HG02870 (cell line): ENCODE results near the gene SPIN3.
"Not testable (repeated sequence)": the region's sequence is repeated elsewhere in the genome, so short reads cannot be mapped to it uniquely, and the experiment has no call there.

ENCODE experiments used
- ATAC-seq: cut with Tn5 transposase; IDR thresholded peaks from one replicate; pipeline ENCODE4 v1.9.1; 2021; ENCODE audit warnings: mild to moderate bottlenecking, moderate library complexity; ENCODE audit not compliant: unreplicated experiment

SPIN3 gene

DNA sequence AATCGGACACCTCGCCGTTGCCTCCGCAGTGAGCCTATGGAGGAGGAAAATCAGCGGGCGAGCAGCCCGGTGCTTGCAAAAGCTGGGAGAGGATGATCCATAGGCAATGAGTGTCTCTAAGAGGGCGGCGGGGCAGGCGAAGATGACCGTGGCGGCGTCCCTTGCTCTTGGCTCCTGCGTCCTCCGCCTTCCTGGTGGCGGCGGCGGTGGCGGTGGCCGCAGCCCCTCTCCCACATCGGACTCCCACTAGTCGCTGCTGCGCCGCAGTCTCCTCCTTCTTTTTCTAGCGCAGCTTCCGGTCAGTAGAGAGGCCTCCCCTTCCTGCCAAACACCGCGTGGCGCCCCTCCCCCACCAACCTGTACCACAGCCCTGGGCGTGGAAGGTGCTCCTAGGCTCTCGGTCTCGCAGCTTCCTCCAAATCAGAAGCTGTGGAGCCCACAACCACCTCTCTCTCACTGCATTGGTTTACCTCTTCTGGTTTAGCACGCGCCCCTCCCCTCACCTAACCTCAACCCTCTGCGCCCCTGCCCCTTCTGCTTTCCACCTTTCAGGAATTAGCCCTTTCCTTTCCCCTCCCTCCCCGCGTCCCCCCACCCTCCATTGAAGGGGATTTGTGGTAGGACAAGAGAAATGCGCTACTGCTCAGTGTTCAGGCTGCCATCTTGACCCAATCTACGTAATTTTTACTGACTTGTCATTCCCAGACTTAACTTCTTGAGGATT lies at the start of gene SPIN3:
SPIN3 (minus strand) TSS at position 271 of the 724 bp plus-strand sequence. CDS start 594 bp downstream, outside the sequence.
- peak; percentile 95 for ATAC-seq

DNA sequence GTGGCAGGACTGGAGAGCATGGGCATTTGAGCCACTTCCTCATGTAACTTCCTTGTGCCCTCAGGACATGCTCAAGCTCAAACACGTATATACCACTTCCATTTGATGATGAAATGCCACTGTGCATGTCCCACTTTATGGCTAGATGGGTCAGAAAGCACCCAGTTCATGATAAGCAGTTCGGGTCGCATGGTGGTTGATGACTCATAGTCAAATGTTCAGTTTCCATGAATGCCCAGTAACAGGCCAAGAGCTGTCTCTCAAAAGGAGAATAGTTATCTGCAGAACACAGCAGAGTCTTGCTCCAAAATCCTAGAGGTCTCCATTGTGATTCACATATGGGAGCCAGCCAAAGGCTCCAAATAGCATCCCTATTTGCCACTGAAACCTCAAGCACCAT lies 48.9 kb upstream of the SPIN3 start:
- ATAC-seq: no peak

DNA sequence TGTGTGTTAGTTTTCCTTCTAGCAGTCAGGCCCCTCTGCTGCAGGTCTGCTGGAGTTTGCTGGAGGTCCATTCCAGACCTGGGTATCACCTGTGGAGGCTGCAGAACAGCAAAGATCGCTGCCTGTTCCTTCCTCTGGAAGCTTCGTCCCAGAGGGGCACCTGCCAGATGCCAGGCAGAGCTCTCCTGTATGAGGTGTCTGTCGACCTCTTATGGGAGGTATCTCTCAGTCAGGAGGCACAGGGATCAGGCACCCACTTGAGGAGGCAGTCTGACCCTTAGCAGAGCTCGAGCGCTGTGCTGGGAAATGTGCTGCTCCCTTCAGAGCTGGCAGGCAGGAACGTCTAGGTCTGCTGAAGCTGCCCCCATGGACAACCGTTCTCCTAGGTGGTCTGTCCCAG lies 41.9 kb upstream of the SPIN3 start:
- not testable (repeated sequence) for ATAC-seq

DNA sequence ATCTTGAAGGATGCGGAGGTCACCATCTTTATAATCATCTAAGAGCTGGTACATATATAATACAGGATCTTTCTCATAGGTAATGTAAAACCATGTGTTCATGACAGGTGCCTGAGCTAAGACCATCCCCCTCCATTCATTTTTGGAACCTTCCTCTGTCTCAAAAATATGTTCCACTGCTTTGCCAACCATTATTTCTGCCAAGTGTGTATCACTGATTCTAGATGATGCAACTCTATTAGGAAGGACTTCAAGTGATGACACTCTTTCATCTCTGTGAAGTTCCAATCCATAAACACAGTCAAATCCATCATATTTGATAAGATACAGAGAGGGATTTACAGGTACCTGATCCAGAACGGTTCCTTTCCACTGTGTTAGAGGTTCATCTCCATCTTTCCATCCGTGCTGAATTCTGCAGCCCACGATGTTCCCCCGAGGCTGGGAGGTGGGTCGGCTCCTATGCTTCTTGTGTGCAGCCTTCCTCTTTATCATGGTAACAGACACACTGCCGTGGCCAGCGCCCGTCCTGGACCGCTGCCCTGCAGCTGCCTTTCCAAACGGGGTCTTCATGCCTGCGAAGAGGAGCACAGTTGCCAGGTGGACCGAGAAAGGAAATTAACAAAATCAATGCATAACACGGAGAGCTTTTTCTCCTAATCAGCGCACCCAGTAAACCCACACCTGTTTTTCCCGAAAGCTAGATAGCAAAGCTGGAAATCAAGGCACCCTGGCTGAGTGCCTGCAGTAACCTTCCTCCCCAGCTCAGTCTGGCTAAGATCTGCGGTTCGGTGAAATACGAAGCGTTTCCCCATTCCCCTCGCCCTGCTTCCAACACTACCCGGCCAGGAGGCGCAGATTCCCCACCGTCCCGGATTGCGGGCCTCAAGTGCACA lies 718 bp downstream of the SPIN3 start:
- ATAC-seq: no peak

DNA sequence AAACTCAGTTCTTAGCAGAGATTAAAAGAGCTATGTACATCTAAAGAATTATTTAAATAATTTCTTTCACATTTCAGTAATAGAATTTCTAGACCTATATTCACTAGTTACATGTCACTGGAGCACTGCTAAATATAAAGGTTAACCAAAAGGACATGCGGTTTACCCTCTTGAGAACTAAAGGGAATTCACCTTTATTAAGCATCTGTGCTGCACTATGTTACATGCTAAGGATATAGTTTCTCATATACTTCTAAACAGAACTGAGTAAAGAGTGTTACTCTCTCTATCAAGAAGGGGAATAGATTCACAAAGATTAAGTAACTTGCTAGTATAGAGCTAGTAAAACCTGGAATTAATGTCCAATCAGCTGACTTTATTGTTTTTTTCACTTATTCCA lies 7.6 kb downstream of the SPIN3 start:
- peak; percentile 54 for ATAC-seq

DNA sequence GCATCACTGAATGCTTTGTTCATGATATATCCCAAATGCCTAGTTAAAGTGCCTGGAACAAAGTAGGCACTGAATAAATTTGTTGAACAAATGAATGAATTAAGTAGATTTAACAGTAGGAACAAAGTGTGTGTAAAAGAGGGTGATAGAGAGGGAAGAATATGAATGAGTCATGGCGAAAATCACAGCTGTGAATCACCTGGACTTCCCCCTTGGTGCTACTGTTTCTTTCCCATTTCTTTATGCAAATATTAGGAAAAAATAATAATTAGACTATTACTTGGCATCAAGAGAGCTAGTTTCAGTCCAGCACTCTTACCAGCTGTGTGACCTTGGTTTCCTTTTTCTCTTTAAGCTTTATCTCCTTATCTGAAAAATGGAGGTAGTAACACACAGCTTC lies 9.2 kb downstream of the SPIN3 start:
- ATAC-seq: peak; percentile 44

DNA sequence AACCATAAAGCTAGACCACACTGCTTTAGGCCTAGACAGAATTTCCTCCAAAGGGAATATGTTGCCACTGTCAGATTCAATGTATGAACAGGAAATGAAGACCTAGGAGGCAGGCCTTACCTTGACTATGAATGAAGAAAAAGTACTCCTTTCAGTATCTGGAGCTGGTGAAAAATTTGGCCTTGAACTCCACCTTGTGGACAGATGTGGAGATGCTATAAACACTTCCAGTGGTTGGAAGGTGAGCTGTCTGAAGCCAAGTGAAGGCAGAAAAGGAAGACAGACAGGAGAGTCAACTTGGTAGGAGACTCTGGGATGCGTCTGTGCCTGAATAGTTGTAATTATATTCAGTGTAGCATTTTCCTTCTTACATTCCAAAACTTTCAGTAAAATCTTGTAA lies 17.2 kb downstream of the SPIN3 start:
- peak; percentile 92 for ATAC-seq

DNA sequence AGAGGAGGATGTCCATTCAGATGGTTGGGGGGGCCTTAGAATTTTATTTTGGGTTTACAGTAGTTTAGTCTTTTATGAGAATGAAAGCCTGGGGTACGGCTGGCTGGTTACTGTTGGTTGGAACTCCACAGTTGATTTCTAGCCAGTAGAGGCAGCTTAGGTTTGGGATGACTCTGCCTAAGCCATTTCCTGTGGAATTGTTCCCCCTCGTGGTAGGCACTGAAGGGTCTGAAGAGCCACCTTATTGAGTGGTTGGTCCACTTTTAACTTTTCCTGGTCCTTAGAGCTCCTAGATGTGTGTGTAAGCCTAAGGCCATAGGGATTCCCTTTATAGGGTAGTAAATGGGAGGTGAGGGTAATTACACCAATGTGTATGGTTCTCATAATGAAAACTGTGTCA lies 19.7 kb downstream of the SPIN3 start:
- ATAC-seq: no peak

DNA sequence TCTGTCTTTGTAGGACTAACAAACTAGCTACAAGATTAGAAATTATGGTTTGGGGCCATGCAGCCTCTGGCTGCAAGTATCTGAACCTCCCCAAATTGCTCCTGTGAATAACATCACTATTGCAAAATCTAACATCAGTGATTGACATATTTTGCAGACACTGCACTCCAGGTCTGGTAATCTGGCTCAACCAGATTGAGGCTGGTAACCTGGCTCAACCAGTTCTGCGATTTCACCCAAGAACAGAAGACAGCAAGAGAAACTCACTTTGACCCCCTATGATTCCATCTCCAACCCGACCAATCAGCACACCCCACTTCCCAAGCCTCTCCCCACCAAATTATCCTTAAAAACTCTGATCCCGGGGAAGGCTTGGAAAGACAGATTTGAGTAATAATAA lies 20.9 kb downstream of the SPIN3 start:
- no peak for ATAC-seq

DNA sequence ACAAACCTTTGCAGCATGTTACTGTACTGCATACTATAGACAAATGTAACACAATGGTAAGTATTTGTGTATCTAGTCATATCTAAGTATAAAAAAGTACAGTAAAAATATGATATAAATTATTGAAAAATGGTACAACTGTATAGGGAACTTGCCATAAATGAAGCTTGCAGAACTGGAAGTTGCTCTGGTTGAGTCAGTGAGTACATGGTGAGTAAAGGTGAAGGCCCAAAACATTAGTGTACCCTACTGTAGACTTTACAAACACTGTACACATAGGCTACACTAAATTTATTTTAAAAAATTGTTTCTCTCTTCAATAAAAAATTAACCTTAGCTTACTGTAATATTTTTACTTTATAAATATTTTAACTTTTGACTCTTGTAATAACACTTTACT lies 25.8 kb downstream of the SPIN3 start:
- no peak for ATAC-seq

DNA sequence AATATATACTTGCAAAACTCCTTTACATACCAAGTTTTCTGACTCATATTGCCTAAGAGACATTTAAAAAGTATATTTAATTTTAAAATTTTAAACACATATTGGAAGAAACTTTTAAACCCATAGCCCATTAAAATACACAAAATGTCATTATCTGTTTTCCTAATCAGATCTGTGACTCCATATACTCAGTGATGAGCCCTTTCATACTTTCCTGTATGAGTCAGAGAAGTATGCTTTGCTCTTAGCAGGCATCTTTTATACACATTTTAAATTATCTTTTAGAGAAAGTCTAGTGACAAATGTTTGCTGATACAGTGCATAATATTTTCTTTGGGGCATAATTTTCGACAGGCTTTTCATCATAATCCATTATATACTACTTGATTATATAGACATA lies 26.4 kb downstream of the SPIN3 start:
- no peak for ATAC-seq

DNA sequence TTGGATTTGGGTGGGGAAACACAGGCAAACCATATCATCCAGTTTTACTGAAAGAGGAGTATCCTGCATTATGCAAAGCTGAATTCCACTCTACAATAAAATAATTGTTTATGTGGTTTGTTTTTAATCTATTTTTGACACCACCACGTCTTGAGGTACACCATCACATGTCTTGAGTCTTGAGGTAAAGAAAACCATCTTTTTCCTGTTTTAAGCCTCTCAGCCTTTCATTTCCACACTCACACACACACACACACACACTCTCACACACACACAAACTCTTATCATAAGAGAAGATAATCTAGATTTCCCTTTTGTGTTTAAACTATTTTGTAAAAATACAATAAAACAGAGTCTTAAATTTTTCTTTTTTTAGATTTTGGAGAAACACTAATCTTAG lies 32.0 kb downstream of the SPIN3 start:
- no peak for ATAC-seq

DNA sequence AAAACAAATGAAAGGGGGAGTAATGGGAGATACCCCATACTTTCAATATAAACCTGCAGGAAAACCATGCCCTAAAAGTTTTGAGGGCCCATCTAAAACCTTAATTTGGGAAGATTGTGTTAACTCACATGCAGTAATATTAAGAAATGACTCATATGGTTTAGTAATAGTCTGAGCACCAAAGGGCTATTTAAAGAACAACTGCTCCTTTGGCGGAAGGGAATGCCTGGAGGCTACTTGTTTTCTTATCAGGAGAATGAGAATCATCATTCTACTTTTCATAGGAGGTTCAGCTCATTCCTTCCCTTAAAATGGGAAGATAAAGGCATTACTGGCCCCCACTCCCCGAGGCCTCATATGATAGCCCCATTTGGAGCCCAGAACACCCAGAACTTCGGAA lies 47.6 kb downstream of the SPIN3 start:
- ATAC-seq: no peak

DNA sequence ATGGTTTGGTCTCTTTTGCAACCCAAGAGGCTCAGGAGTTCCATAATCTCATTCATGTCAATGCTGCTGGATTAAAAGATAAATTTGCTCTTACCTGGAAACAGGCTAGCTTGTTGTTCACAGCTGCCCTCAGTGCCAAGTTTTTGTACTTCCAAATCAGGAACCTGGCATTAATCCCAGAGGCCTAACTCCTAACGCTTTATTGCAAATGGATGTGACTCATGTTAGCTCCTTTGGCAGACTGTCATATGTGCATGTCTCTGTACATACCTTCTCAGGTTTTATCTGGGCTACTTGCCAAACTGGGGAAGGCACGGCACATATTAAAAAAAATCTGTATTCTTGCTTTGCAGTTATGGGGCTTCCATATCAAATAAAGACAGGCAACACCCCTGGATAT lies 49.1 kb downstream of the SPIN3 start:
- not testable (repeated sequence) for ATAC-seq

DNA sequence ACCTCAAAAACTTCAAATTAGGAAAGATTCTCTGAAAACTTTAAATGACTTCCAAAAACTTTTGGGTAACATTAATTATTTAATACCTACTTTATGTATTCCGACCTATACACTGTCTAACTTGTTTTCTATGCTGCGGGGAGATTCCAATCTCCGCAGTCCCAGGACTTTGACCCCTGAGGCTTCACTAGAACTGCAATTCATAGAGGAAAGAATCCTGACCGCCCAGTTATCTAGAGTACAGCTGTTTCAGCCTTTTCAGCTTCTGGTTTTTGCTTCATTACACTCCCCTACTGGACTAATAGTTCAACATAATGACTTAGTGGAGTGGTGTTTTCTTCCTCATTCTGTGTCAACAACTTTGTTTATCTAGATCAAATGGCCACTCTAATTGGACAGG lies 50.1 kb downstream of the SPIN3 start:
- ATAC-seq: not testable (repeated sequence)

DNA sequence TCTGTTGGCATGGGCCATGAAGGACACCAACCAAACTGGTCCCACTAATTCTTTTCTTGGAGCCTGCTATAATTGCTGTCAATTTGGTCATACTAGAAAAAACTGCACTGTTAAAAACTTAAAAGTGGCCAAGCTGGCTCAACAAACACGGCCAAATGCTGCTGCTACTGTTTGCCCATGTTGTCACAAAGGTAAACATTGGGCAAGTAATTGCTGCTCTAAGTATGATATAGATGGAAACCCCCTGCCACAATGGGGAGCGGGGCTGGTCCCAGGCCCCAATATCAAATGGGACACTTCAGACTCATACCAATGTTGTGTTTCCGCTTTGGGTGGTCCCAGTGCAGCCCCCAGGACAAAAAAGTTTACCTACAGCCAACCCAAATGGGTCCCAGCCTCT lies 52.1 kb downstream of the SPIN3 start:
- no peak for ATAC-seq
